IgD-negative memory B cell (primary cell): Measurements from ENCODE around the gene KDM5B. TPM values are rescaled to one million over a fixed set of nuclear protein-coding genes. Genes with fewer than 3 reads are reported as not detected.
A peak's percentile ranks its signal among the peaks of the same experiment; 100 is the strongest.

ENCODE experiments used
- H3K27ac Mint-ChIP-seq, 3 donors: one replicate each; pipeline ENCODE4 v1.8.0; 2020 to 2022; ENCODE audit warnings: mild to moderate bottlenecking in 3 of 3, mixed read lengths in 3 of 3, moderate library complexity in 1 of 3
- H3K27me3 Mint-ChIP-seq: one replicate; pipeline ENCODE4 v1.8.0; 2021; ENCODE audit warnings: mixed read lengths
- H3K36me3 Mint-ChIP-seq: one replicate; pipeline ENCODE4 v1.8.0; 2020; ENCODE audit warnings: mild to moderate bottlenecking, mixed read lengths
- H3K4me1 Mint-ChIP-seq, 3 donors: one replicate each; pipeline ENCODE4 v1.8.0; 2020 to 2022; ENCODE audit warnings: mixed read lengths in 3 of 3, mild to moderate bottlenecking in 1 of 3
- H3K4me3 Mint-ChIP-seq, 4 donors: one replicate each; pipeline ENCODE4 v1.8.0; 2020 to 2022; ENCODE audit warnings: mild to moderate bottlenecking in 4 of 4, mixed read lengths in 4 of 4, moderate library complexity in 3 of 4
- H3K9me3 Mint-ChIP-seq, 3 donors: one replicate each; pipeline ENCODE4 v1.8.0; 2020 to 2021; ENCODE audit warnings: mixed read lengths in 3 of 3, mild to moderate bottlenecking in 1 of 3
- polyA plus RNA-seq: library from polyadenylated mRNA; unstranded; fragments of 300-500 nt; fragmentation: Illumina TruSeq; gene quantifications from one replicate; pipeline ENCODE4 v1.2.3, GENCODE V29; 2021

KDM5B gene
- polyA plus RNA-seq = 16.5 TPM

DNA sequence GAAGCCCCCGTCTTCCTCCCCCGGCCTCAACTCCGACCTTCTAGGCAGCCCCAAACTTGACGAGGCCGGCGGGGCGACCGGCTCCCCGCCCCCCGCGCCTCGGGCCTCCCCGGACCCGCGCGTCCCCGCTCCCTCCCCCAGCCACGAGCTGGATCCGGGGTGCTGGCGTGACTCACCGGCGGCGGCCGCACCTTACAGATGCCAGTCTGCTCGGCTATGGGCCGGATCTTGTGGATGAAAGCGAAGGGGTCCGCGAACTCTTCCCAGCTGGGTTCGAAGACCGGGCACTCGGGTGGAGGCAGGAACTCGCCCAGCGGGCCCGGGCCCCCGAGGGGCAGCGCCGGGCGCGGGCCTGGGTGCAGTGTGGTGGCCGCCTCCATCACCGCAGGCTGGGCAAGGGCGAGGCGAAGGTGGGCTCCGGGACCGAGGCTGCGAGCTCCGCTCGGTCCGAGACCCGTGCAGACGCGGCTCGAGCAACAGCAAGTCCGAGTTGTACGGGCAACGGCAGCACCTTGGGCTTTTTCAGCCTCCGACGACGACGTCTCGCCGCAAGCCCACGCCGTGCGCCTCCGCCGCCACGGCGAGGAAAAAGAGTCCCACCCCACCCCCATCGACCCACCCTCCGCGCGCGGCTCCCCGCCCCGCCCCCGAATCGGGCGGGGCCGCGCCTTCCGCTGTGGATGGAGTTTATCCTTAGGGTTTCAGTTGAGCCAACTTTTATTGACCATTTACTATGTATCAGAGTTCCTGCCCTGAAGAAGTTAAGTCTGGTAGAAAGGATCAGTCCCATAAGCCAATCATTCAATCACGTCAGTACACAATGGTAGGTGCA, at the start of gene KDM5B:
TSS of gene KDM5B (minus strand) at position 496 of the 832 bp plus-strand sequence. CDS start at position 380, 116 bp downstream.
- Mint-ChIP-seq H3K4me3 (peak within 1 kb of the TSS; percentile 82 to 96 (median 88)), H3K9me3 (no peaks in the 10 kb centered on the region), H3K36me3 (no peaks in the 10 kb centered on the region), H3K4me1 (peaks cover 29 to 39% (median 32%) of the 10 kb centered on the region in 3 donors), H3K27me3 (peaks cover 5% of the 10 kb centered on the region), H3K27ac (peak within 1 kb of the TSS in 2 of 3 donors; percentile 32 to 80)

DNA sequence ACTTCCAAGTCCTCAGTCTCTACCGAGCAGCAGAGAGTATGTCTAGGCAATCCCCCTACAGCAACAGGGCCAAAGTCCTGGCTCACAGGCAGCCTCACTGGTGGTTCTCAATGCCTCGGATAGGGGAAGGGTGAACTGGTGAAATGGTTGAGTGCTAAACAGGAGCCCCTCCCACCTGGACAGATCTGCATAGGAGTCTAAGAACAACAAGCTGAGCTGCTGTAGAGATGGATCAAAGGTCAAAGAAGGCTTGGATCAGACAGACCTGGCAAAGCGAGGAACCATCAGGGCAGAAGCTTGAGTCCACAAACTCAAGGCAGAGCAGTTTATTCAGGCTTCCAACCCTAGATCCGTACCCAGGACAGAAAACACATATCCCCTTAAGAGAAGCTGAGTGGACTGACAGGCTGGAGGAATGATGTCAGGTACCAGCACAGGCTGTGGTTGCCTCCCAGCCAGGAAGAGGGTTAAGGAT, 49.0 kb upstream of the KDM5B start:
- H3K4me1 Mint-ChIP-seq = peaks cover 5 to 6% (median 5%) of the 10 kb centered on the region in 3 donors
- peaks cover 14% of the 10 kb centered on the region for H3K27me3 Mint-ChIP-seq
- no peaks in the 10 kb centered on the region for H3K9me3 Mint-ChIP-seq
- no peak overlapping the region for H3K4me3 Mint-ChIP-seq
- no peak overlapping the region for H3K27ac Mint-ChIP-seq
- no peaks in the 10 kb centered on the region for H3K36me3 Mint-ChIP-seq

DNA sequence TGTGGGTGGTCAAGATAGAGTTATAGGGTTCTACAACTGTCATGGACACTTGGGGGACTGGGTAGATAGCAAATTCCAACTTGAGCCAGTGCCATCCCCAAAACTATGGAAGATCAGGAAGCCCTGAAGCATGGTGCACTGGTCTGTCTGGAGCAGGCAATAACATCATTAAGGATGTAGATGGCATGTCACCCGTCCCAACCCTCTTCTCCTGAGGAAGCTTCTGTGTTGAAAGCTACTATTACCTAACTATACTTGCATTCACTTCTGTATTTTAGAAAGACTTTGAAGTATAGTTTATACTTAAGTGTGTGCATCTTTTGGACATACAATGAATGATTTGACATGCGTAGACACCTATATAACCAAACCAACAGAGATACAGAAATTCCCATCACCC, 47.8 kb upstream of the KDM5B start:
- Mint-ChIP-seq H3K4me1 (peaks cover 0 to 4% (median 0%) of the 10 kb centered on the region in 3 donors), H3K27me3 (peaks cover 4% of the 10 kb centered on the region), H3K9me3 (no peaks in the 10 kb centered on the region), H3K27ac (no peak overlapping the region), H3K36me3 (no peaks in the 10 kb centered on the region), H3K4me3 (no peak overlapping the region)

DNA sequence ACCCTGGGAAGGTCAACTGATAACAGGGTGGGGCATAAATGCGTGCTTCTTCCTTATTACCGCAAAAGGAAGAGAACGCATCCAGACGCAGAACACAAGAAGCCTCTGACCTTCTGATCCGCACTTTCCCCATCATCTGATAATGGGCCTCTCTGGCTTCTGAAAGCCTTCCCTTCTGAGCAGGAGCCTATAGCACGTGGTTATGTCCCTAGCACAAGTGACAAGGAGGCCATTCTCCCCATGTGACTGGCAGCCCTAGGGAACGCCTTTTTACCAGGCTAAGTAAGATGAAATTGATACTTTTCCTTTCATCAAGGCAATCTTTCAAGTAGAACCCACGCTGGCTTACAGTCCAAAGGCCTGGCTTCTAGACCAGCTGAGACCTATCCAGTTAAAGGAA, 46.6 kb upstream of the KDM5B start:
- Mint-ChIP-seq H3K27me3 (peaks cover 1% of the 10 kb centered on the region), H3K4me1 (peaks cover 6 to 12% (median 7%) of the 10 kb centered on the region in 3 donors), H3K36me3 (no peaks in the 10 kb centered on the region), H3K9me3 (no peaks in the 10 kb centered on the region), H3K4me3 (no peak overlapping the region), H3K27ac (no peak overlapping the region)

DNA sequence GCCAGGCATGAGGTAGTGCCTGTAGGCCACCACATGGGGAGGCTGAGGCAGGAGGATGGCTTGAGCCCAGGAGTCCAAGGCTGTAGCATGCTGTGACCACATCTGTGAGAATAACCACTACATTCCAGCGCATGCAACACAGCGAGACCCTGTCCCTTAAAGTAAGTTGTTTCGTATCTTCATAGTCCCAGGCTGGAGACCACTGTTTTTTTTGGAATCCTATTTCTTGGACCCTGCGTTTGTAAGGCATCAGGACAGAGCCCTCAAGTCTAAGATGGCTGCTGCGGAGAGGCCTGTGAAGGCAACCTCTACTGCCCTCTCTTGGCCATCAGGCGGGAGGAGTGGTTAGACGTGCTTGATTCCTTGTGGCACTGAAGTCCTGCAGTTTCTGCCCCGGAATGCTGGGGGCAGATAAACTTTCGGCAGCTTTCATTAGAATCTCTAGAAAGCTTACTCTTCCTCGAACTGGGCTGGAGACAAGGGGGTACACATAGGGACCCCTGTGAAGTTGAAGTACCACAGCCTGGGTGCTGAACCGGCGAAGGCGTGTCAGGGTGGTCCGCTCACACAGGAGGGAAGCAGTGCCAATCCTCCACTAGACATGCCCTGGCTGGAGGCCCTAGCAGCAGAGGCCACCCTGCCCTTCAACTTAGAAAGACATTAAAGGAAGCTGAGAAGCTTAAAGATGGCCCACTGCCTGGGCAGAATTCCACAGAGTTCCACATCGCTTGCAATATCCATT, 44.1 kb upstream of the KDM5B start:
- no peak overlapping the region for H3K27ac Mint-ChIP-seq
- H3K9me3 Mint-ChIP-seq = no peaks in the 10 kb centered on the region
- H3K4me1 Mint-ChIP-seq = peaks cover 17 to 21% (median 17%) of the 10 kb centered on the region in 3 donors
- no peaks in the 10 kb centered on the region for H3K27me3 Mint-ChIP-seq
- H3K36me3 Mint-ChIP-seq = no peaks in the 10 kb centered on the region
- no peak overlapping the region for H3K4me3 Mint-ChIP-seq

DNA sequence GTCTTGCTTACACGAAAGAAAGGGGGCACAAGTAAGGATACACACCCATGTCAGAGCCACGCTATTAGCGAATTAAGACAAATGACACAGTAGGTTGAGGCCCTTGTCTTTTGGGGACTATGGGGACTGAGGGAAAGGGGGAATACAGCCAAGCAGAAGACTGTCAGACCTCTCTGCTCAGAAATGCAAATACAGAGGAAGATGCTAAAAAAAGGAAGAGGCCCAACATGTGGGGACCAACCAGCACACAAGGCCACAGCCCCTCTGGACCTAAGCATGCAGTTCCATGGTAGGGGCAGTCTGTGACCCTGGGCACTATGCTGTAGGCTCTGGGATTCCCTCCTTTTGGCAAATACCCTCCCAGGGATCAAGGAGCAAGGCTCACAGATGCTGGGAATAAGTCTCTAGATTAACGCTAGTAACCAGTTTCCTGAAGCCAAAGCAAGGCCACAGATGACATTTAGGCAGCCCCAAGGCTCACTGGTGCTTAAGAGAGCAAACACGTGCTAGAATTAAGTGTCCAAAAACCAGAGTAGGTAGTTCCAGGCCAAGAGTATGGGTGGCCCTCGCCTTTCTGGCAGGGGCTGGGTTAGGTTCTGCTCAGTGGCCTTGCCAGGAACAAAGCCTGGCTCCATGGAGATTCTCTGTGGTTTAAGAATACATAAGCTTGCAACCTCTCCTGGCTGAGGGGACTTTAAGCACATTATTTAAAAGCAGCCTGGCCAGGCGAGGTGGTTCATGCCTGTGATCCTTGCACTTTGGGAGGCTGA, 42.6 kb upstream of the KDM5B start:
- Mint-ChIP-seq H3K4me3 (peak overlapping the region in 1 of 4 donors; percentile 54), H3K9me3 (no peaks in the 10 kb centered on the region), H3K27me3 (no peaks in the 10 kb centered on the region), H3K4me1 (peaks cover 17 to 21% (median 17%) of the 10 kb centered on the region in 3 donors), H3K27ac (no peak overlapping the region), H3K36me3 (no peaks in the 10 kb centered on the region)

DNA sequence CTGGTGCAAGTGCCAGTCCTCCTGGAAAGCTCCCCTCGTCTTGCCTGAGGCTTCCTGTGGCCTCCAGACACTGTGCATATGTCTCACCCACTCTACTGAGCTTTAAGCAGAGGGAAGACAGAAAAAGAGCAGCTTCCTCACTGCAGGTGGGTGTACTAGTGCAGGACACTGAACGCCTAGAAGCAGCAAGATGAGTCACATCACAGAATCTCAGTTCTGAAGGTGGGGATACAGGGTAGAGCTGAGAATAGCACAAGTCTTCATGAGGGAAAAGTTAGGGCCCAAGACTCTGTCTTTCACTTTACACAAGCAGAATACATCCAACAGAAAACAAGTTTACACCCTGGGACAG, 39.9 kb upstream of the KDM5B start:
- H3K9me3 Mint-ChIP-seq = no peaks in the 10 kb centered on the region
- H3K4me1 Mint-ChIP-seq = peaks cover 17 to 21% (median 17%) of the 10 kb centered on the region in 3 donors
- H3K36me3 Mint-ChIP-seq = peaks cover 3% of the 10 kb centered on the region
- H3K27ac Mint-ChIP-seq = no peak overlapping the region
- no peaks in the 10 kb centered on the region for H3K27me3 Mint-ChIP-seq
- H3K4me3 Mint-ChIP-seq = peak overlapping the region in 1 of 4 donors; percentile 30

DNA sequence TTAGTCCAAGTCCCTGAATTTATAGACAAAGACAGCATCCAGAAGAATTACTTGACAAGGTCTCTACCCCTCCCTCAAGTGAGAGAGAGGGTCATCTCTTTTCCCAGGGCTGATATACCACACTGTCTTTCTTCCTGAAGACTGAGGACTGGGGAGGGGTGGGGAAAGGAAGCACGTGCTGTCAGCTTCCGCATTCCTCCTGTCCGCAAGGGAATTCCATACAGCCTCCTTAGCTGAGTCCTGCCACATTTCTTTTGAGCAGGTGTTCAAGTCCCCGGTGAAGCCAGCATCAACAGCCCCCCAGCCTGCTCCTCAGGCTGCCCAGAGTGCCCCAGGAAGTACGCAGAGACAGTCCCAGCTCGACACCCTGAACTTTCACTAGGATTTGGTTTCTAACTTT, 36.7 kb upstream of the KDM5B start:
- Mint-ChIP-seq H3K9me3 (no peaks in the 10 kb centered on the region), H3K27ac (no peak overlapping the region), H3K4me3 (no peak overlapping the region), H3K27me3 (no peaks in the 10 kb centered on the region), H3K36me3 (peaks cover 3% of the 10 kb centered on the region), H3K4me1 (peaks cover 9 to 16% (median 11%) of the 10 kb centered on the region in 3 donors)

DNA sequence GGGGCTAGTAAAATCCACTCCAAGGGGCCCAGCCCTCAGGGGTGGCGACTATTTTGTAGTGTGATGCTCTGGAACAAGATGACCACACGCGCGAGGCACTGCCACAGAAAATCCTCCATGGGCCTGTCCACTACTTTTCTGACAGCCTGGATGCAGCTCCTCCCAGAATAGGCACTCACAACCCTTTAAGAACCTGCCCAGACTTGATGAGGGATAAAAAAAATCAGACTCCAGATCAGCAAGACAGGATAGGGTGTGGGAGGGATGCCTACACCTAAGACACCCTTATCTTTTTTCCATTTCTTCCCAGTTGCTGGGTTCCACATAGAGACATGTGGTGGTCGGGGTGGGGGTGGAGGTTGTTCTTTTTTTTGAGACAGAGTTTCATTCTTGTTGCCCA, 36.0 kb upstream of the KDM5B start:
- Mint-ChIP-seq H3K27ac (no peak overlapping the region), H3K4me3 (no peak overlapping the region), H3K27me3 (no peaks in the 10 kb centered on the region), H3K4me1 (peaks cover 7 to 16% (median 9%) of the 10 kb centered on the region in 3 donors), H3K36me3 (peaks cover 3% of the 10 kb centered on the region), H3K9me3 (no peaks in the 10 kb centered on the region)

DNA sequence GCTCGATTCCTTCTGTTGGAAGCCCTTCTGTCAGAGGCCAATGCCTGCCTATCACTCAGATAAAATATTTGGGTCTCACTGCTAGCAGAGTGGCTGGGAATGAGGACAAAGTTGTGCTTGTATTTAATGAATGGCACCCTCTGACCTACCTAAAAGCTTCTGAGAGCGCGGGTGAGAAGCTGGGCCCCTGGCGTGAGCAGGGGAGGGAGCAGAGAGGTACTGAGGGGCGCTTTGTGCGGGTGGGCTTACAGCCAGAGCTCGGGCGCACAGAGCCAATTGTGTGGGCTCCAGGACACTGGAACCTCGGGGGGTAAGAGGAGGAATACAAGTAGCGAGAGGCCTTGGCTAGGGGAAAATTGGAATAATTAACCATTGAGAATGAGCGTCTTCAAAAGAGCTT, 34.9 kb upstream of the KDM5B start:
- Mint-ChIP-seq H3K27ac (no peak overlapping the region), H3K9me3 (no peaks in the 10 kb centered on the region), H3K36me3 (peaks cover 3% of the 10 kb centered on the region), H3K27me3 (no peaks in the 10 kb centered on the region), H3K4me3 (no peak overlapping the region), H3K4me1 (peaks cover 3 to 7% (median 6%) of the 10 kb centered on the region in 3 donors)

DNA sequence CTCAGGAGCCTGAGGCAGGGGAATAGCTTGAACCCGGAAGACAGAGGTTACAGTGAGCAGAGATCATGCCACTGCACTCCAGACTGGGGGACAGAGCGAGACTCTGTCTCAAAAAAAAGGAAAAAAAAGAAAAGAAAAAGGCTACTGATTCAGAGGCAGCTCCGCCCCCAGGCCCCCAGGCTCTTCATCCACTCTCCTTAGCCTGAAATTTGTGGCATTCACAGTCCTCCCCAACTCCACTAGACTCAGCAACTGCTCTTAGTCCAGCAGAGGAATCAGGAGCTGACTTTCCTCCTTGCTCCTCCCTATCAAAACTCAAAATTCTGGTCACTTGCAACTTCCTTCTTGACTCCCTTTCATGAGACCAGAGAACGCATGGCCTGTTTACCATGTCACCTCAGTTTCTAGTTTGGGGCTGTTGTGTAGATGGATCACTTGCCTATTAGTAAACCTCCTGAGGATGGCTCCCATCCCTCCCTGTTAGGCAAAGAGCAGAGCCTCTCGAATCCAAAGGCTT, 29.6 kb upstream of the KDM5B start:
- Mint-ChIP-seq H3K27me3 (no peaks in the 10 kb centered on the region), H3K4me1 (peaks cover 14 to 17% (median 15%) of the 10 kb centered on the region in 3 donors), H3K27ac (no peak overlapping the region), H3K36me3 (no peaks in the 10 kb centered on the region), H3K9me3 (no peaks in the 10 kb centered on the region), H3K4me3 (peak overlapping the region in 1 of 4 donors; percentile 49)

DNA sequence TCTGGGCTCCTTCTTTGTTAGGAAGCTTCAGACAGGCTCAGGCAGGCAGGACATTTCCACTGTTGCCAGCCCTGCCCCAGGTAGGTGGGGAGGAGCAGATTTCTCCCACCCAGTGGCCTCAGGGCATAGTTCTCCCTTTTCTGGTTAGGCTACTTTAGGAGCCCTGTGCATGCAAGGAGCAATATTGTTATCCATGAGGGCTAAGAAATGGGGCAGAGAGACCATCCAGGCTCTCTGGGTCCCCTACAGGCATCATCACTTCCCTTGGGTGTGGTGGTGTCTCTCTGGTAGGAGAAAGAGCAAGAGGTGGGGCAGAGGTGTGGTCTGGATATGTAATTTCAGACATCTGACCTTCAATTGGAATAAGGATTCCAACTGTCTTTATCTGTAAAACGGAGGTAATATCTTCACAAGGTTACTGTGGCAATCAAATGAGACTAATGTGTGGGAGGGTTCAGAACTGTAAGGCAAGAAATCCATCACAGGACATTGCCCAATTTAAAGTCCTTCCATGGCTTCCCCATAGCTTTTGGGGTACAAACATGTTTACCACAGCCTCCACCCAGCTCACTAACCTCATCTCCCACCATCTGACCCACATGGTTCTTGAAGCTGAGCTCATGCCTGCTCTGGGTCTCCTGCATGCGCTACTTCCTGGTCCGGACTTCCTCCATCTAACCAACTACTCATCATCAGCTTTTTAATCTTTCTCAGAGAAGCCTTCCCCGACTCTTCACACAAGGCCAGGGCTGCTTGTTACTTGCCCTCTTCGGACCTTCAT, 28.6 kb upstream of the KDM5B start:
- Mint-ChIP-seq H3K4me3 (peak overlapping the region in 1 of 4 donors; percentile 68), H3K9me3 (no peaks in the 10 kb centered on the region), H3K4me1 (peaks cover 14 to 17% (median 15%) of the 10 kb centered on the region in 3 donors), H3K36me3 (no peaks in the 10 kb centered on the region), H3K27me3 (no peaks in the 10 kb centered on the region), H3K27ac (no peak overlapping the region)

DNA sequence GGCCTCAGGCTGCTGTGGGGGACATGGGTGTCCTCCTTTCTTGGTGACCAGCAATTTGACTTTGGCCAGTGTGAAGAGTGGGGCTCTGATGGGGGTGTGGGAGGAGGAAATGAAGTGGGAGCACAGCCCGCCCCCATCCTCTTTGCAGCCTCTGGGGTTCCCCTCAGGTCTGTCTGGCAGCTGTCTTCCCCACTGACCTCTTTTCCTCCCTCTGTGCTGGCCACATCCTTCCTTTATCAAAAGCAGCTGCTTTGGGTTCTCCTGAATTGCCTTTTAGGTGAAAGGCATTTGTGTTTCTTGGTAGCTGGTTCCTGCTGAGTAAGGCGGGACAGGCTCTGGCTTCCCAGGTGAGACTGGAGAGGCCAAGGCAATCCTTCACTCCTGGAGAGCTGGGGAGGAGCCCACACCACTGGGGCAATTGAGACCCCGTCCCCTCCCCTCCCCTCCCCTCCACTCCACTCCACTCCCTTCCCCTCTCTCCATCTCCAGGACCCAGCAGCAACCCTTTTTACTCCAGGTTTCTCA, 27.4 kb upstream of the KDM5B start:
- peaks cover 13 to 15% (median 14%) of the 10 kb centered on the region in 3 donors for H3K4me1 Mint-ChIP-seq
- no peaks in the 10 kb centered on the region for H3K27me3 Mint-ChIP-seq
- no peaks in the 10 kb centered on the region for H3K9me3 Mint-ChIP-seq
- peak overlapping the region in 1 of 4 donors; percentile 68 for H3K4me3 Mint-ChIP-seq
- no peak overlapping the region for H3K27ac Mint-ChIP-seq
- H3K36me3 Mint-ChIP-seq = no peaks in the 10 kb centered on the region
